ENCODE data around the gene PROSER2.
A peak's percentile ranks its signal among the peaks of the same experiment; 100 is the strongest.

The PROSER2 gene, protein sequence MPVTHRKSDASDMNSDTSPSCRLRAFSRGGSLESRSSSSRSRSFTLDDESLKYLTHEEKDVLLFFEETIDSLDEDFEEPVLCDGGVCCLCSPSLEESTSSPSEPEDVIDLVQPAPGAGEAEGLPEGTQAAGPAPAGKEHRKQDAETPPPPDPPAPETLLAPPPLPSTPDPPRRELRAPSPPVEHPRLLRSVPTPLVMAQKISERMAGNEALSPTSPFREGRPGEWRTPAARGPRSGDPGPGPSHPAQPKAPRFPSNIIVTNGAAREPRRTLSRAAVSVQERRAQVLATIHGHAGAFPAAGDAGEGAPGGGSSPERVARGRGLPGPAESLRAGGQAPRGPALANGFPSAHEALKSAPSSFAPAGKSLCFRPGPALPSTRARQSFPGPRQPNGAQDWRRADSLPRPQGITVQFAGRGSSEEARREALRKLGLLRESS

DNA sequence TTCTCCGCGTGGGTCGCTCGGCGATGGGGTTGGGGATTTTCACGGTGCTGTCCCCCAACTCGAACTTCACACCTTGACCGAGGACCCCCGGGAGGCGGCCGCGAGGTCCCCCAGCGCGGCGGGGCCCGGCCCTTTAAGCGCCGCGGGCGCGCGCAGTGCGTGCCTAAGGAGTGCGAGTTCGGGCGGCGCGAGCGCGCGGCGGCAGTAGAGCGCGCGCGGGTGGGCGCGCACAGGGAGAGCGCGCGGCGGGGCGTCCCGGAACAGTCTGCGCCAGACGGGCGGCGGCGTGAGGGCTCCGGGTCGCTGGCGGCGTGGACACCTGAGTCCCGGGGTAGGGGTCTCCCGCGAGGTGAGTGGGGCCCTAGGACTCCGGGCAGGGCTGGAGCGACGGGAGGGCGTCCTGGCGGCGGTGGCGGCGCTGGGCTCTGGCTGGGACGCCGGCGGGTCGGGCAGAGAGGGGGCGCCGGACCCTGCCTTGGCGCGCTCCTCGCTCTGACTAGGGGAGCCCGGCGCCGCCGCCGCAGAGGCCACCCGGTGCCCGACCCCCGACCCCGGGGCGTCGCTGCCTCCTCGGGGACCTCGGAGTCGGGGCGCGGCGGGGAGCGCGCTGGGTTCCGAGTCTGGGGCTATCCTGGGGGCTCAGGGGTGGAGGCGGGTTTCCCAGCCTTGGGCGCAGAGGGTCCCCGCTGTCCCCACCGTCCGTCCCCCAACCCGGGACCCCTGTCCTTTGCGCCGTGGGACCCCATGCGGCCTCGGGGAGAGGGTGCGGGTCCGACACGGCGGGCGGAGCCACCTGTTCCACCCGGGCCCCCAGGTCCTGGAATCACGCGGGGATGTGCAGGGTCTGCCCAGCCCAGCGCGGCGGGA is at the start of gene PROSER2:
Gene PROSER2, plus strand, starts transcription at position 235 of the 867 bp plus-strand sequence. CDS start 28,722 bp downstream, outside the sequence.
- TF ChIP-seq ARNTL (CRISPR knock-in tag; IDR thresholded peaks at IDR 0.05; ENCODE audit: borderline replicate concordance, low read depth) (no peak), ZFP30 (CRISPR knock-in tag; IDR thresholded peaks at IDR 0.05) (no peak), ISL1 (CRISPR knock-in tag; IDR thresholded peaks at IDR 0.05) (no peak), CSDC2 (CRISPR knock-in tag; IDR thresholded peaks at IDR 0.05) (peak; percentile 76; the same call in 1 of the 2 replicates), SNAI2 (CRISPR knock-in tag; IDR thresholded peaks at IDR 0.05) (peak; percentile 81)
- peak; percentile 78 for ATAC-seq

DNA sequence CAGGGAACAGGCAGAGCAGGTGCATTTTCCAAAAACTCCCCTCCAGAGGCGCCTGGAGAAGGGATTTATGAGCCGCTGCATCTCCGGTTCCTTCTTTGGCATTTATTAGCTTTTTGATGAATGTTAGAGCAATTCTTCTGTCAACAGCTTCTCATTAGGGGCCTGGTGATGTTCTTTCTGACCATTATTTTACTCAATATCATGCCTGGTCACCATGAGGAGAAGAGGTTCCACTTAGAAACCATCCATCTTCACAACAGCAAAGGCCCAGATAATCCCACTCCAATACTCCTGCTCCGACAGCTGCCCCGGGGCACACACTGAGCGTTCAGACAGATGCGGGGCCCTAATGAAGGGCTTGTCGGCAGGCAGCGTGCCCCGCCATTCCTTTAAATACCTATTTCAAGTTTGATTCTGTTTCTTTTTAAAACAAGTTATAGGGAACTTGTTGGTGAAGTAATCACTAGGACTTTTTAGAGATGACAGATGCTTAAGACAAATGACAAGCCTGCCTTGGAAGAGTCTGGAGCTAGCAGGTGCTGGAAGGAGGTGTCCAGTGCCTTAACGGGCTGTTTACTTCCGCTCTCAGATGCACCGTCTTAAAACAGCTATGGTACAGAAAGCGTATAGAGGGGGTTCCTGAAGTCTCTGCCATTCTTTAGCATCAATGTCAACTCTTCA is 49.3 kb upstream of the PROSER2 start:
- TF ChIP-seq ZC3H10 (CRISPR knock-in tag; IDR thresholded peaks at IDR 0.05), result no peak
- TF ChIP-seq ZFP30 (CRISPR knock-in tag; IDR thresholded peaks at IDR 0.05), result no peak
- no peak for TF ChIP-seq ARNTL (CRISPR knock-in tag; IDR thresholded peaks at IDR 0.05; ENCODE audit: borderline replicate concordance, low read depth)
- TF ChIP-seq RARB (CRISPR knock-in tag; IDR thresholded peaks at IDR 0.05), result no peak
- TF ChIP-seq OSR1 (CRISPR knock-in tag; IDR thresholded peaks at IDR 0.05), result no peak
- TF ChIP-seq ZNF70 (CRISPR knock-in tag; IDR thresholded peaks at IDR 0.05), result no peak
- TF ChIP-seq, protein P1, sequence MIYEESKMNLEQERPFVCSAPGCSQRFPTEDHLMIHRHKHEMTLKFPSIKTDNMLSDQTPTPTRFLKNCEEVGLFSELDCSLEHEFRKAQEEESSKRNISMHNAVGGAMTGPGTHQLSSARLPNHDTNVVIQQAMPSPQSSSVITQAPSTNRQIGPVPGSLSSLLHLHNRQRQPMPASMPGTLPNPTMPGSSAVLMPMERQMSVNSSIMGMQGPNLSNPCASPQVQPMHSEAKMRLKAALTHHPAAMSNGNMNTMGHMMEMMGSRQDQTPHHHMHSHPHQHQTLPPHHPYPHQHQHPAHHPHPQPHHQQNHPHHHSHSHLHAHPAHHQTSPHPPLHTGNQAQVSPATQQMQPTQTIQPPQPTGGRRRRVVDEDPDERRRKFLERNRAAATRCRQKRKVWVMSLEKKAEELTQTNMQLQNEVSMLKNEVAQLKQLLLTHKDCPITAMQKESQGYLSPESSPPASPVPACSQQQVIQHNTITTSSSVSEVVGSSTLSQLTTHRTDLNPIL (CRISPR knock-in tag; IDR thresholded peaks at IDR 0.05; ENCODE audit: low read depth), result no peak
- TF ChIP-seq, protein P2, sequence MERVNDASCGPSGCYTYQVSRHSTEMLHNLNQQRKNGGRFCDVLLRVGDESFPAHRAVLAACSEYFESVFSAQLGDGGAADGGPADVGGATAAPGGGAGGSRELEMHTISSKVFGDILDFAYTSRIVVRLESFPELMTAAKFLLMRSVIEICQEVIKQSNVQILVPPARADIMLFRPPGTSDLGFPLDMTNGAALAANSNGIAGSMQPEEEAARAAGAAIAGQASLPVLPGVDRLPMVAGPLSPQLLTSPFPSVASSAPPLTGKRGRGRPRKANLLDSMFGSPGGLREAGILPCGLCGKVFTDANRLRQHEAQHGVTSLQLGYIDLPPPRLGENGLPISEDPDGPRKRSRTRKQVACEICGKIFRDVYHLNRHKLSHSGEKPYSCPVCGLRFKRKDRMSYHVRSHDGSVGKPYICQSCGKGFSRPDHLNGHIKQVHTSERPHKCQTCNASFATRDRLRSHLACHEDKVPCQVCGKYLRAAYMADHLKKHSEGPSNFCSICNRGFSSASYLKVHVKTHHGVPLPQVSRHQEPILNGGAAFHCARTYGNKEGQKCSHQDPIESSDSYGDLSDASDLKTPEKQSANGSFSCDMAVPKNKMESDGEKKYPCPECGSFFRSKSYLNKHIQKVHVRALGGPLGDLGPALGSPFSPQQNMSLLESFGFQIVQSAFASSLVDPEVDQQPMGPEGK (CRISPR knock-in tag; IDR thresholded peaks at IDR 0.05; ENCODE audit: borderline replicate concordance), result no peak
- TF ChIP-seq, protein P3, sequence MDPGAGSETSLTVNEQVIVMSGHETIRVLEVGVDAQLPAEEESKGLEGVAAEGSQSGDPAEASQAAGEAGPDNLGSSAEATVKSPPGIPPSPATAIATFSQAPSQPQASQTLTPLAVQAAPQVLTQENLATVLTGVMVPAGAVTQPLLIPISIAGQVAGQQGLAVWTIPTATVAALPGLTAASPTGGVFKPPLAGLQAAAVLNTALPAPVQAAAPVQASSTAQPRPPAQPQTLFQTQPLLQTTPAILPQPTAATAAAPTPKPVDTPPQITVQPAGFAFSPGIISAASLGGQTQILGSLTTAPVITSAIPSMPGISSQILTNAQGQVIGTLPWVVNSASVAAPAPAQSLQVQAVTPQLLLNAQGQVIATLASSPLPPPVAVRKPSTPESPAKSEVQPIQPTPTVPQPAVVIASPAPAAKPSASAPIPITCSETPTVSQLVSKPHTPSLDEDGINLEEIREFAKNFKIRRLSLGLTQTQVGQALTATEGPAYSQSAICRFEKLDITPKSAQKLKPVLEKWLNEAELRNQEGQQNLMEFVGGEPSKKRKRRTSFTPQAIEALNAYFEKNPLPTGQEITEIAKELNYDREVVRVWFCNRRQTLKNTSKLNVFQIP (CRISPR knock-in tag; IDR thresholded peaks at IDR 0.05; ENCODE audit: borderline replicate concordance, low read depth), result no peak

DNA sequence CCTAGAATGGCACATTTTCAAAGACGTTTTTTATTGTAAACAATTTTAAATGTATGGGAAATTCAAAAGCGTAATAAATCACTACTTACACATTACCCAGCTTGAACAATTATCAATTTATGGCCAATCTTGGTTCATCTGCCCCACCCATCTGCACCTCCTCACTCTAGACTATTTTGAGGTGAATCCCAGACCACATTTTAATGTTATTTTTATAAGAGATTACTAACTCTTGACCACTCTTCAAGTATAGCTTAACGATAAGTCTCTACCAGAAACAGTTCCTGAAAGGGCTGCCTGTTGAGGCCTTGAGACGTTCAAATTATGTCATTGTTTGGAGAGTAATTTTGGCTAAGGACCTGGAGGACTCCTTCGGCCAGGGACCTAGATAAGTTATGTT is 47.7 kb upstream of the PROSER2 start:
- no peak for ATAC-seq
- TF ChIP-seq ESRRG (CRISPR knock-in tag; IDR thresholded peaks at IDR 0.05), result no peak

More for the DNA sequence above, 49.3 kb upstream of the PROSER2 start:
- ATAC-seq, result no peak

DNA sequence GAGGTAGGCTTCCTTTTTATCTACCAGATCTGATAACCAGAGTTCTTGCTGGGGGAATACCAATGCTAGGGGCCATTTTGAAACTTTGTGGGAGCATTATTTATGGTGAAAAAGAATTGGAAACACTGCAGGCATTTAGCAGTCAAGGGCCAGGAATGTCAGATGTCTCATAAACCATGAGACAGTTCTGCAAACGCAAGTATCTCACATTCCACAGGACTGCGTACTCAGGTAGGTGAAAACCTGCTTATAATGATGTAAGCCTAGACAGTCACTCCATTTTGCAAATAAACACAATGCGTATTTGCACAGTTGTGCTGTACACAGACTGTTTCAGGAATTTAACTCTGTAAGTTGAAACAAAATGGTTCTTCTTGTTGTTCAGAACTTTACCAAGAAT is 47.1 kb upstream of the PROSER2 start:
- ATAC-seq, result no peak
- TF ChIP-seq TCF4 (CRISPR knock-in tag; IDR thresholded peaks at IDR 0.05; ENCODE audit: borderline replicate concordance), result no peak
- TF ChIP-seq ZFP3 (CRISPR knock-in tag; IDR thresholded peaks at IDR 0.05), result no peak
- TF ChIP-seq, protein P4, sequence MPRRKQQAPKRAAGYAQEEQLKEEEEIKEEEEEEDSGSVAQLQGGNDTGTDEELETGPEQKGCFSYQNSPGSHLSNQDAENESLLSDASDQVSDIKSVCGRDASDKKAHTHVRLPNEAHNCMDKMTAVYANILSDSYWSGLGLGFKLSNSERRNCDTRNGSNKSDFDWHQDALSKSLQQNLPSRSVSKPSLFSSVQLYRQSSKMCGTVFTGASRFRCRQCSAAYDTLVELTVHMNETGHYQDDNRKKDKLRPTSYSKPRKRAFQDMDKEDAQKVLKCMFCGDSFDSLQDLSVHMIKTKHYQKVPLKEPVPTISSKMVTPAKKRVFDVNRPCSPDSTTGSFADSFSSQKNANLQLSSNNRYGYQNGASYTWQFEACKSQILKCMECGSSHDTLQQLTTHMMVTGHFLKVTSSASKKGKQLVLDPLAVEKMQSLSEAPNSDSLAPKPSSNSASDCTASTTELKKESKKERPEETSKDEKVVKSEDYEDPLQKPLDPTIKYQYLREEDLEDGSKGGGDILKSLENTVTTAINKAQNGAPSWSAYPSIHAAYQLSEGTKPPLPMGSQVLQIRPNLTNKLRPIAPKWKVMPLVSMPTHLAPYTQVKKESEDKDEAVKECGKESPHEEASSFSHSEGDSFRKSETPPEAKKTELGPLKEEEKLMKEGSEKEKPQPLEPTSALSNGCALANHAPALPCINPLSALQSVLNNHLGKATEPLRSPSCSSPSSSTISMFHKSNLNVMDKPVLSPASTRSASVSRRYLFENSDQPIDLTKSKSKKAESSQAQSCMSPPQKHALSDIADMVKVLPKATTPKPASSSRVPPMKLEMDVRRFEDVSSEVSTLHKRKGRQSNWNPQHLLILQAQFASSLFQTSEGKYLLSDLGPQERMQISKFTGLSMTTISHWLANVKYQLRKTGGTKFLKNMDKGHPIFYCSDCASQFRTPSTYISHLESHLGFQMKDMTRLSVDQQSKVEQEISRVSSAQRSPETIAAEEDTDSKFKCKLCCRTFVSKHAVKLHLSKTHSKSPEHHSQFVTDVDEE (CRISPR knock-in tag; IDR thresholded peaks at IDR 0.05), result no peak
- TF ChIP-seq, protein P3 (CRISPR knock-in tag; IDR thresholded peaks at IDR 0.05; ENCODE audit: borderline replicate concordance, low read depth), result no peak
- TF ChIP-seq OSR1 (CRISPR knock-in tag; IDR thresholded peaks at IDR 0.05), result no peak
- TF ChIP-seq, protein P1 (CRISPR knock-in tag; IDR thresholded peaks at IDR 0.05; ENCODE audit: low read depth), result no peak
- TF ChIP-seq CSDC2 (CRISPR knock-in tag; IDR thresholded peaks at IDR 0.05), result no peak
- no peak for TF ChIP-seq GLIS3 (CRISPR knock-in tag; IDR thresholded peaks at IDR 0.05)
- no peak for TF ChIP-seq ARNTL (CRISPR knock-in tag; IDR thresholded peaks at IDR 0.05; ENCODE audit: borderline replicate concordance, low read depth)
- no peak for TF ChIP-seq ZFP30 (CRISPR knock-in tag; IDR thresholded peaks at IDR 0.05)
